Fibroblast of the aortic adventitia (primary cell): ENCODE measurements around the gene ZDHHC7. TPM values are rescaled to one million over a fixed set of nuclear protein-coding genes. Genes with fewer than 3 reads are reported as not detected.
"Not testable (repeated sequence)": the region's sequence is repeated elsewhere in the genome, so short reads cannot be mapped to it uniquely, and the experiment has no call there.

Experiments used
- DNase-seq: peaks from one replicate; pipeline ENCODE4 v3.0.0-alpha.2; 2010; ENCODE audit warnings: low read depth
- H3K4me3 ChIP-seq: 2 replicates; pipeline ENCODE4 v1.5.1; 2011; ENCODE audit warnings: low read depth, mild to moderate bottlenecking, control low read depth, low read length, moderate library complexity
- CTCF ChIP-seq: IDR thresholded peaks from 2 replicates; pipeline ENCODE4 v1.5.1; 2011; ENCODE audit warnings: mild to moderate bottlenecking, low read length, control low read depth, inconsistent platforms; ENCODE audit not compliant: insufficient read depth
- total RNA-seq: library from RNA; depleted of rRNA; stranded (reverse); fragments of >200 nt; gene quantifications from 2 replicates; pipeline ENCODE4 v1.2.3, GENCODE V29; 2012; ENCODE audit warnings: low replicate concordance

The ZDHHC7 gene
- total RNA-seq, 1 donor = 82.5 TPM

GRCh38 chr16:85054948-85055492, 43.7 kb upstream of the ZDHHC7 start:
- TF ChIP-seq CTCF = no peak
- H3K4me3 ChIP-seq = peak overlapping the region; percentile 59
- DNase-seq = no peak

GRCh38 chr16:85054321-85054720, 43.0 kb upstream of the ZDHHC7 start:
- H3K4me3 ChIP-seq, DNase-seq: not testable (repeated sequence)

GRCh38 chr16:85052536-85052935, 41.2 kb upstream of the ZDHHC7 start:
- no peak overlapping the region for H3K4me3 ChIP-seq
- TF ChIP-seq CTCF = no peak
- no peak for DNase-seq

DNA sequence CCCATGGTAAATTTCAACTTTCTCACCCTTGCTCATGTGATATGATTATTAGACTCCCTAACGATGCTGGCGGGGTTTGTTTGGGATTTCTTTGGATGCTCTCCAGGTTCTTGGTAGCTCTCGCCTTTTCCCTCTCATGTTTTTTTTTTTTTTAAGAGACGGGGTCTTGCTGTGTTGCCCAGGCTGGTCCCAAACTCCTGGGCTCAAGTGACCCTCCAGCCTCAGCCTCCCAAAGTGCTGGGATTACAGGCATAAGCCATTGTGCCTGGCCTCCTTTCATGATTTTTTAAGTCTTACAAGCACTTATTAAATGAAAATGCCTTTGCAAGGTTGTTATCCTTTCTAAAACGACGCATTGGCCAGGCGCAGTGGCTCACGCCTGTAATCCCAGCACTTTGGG, 40.3 kb upstream of the ZDHHC7 start:
- no peak overlapping the region for H3K4me3 ChIP-seq
- TF ChIP-seq CTCF = no peak
- DNase-seq = no peak

GRCh38 chr16:85051067-85051581, 39.8 kb upstream of the ZDHHC7 start:
- no peak overlapping the region for H3K4me3 ChIP-seq
- no peak for DNase-seq
- TF ChIP-seq CTCF = no peak

DNA sequence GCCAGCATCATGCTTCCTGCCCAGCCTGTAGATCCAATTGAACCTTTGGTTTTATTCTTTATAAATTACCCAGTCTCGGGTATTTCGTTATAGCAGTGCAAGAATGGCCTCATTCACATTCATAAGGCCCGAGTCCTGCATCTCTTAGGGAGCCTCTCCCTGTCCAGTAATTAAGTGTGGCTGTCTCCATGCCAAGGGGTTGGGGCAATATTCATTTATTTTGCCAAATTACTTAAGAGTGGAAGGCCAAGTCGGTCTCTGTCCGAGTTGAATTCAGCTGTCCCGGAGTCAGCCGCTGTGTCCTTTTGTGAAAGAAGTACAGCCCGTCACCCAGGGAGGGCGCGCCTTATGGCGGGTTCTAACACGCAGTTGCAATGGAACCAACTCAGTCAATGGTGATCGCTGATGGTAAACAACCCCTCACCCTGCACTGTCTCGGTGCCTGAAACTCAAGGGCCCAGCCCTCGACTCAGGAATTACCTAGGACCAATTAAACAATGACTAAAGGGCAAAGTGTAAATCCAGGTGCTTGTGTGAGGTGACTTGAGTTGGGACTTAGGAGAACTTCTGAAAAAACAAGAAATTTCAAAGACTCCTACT, 38.5 kb upstream of the ZDHHC7 start:
- TF ChIP-seq CTCF = no peak
- no peak for DNase-seq

GRCh38 chr16:85048921-85049562, 37.7 kb upstream of the ZDHHC7 start:
- no peak for DNase-seq
- no peak overlapping the region for H3K4me3 ChIP-seq
- TF ChIP-seq CTCF = no peak

More for the DNA sequence above, 38.5 kb upstream of the ZDHHC7 start:
- no peak overlapping the region for H3K4me3 ChIP-seq
